ENCODE measurements around the gene CD300H. TPM values are rescaled to one million over a fixed set of nuclear protein-coding genes. Genes with fewer than 3 reads are reported as not detected.
"Not testable (repeated sequence)": the region's sequence is repeated elsewhere in the genome, so short reads cannot be mapped to it uniquely, and the experiment has no call there.

The CD300H gene
- polyA plus RNA-seq, 3 donors, result 57.9 to 148 (median 84.7) TPM

DNA sequence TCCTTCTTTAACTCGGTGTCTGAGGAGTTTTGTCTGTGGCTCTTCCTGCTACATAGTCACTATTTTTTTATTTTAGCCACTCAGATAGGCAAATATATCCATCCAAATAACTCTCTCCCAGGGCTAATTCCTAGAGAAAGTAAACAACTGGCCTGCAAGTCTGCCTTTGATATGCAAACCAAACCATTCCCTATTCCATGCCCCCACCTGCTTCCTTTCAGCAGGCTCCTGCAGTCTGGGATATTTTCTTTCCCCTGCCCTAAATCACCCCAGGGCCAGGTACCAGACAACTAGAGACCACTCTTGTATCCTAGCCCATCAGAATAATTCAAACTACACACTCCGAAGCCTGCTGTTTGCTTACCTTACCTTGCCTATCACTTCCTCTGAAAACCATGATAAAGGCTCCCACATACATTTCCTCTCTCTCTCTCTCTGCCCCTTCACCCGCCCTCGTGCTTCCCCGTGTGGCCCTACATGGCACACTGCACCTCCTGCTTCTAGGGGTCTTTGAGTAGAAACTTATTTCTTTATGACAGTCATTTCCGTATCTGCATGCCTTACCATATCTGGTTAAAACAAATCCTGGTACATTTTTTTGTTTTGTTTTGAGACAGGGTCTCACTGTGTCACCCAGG, 8.3 kb downstream of the CD300H start:
- Mint-ChIP-seq H3K4me3 (peak overlapping the region in 1 of 2 donors; percentile 79), H3K27ac (peak overlapping the region in 6 of 7 donors; percentile 0 to 94 (median 86))

DNA sequence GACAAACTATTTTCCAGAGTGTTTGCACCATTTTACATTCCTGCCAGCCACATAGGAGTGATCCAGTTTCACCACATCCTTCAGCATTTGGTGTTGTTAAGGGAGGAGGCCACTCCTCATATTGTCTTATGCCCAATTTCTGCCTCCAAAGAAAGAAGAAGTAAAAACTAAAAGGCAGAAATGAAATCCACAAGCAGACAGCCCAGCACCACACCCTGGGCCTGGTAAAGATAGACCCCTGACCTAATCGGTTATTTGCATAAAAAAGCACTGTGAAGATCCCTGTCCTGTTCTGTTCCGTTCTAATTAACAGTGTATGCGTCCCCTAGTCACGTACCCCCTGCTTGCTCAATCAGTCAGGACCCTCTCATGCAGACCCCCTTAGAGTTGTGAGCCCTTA, 8.9 kb downstream of the CD300H start:
- intact Hi-C loops (cut with micrococcal nuclease); H3K9me3 ChIP-seq (replicated peaks in 1 of 2; ENCODE audit: control insufficient read depth in 1 of 2, insufficient read depth in 1 of 2, low read length in 2 of 2); H3K9me3 Mint-ChIP-seq; H3K27me3 ChIP-seq (ENCODE audit: control insufficient read depth in 2 of 2, insufficient read depth in 2 of 2, low read length in 2 of 2); H3K79me2 ChIP-seq (ENCODE audit: insufficient read depth, low read length); H2AFZ ChIP-seq (ENCODE audit: insufficient read depth, low read depth, low read length, poor library complexity, severe bottlenecking); H3K27me3 Mint-ChIP-seq (ENCODE audit: low read depth in 3 of 3); H3K9ac ChIP-seq (ENCODE audit: insufficient read depth, low read length, poor library complexity, severe bottlenecking); DNase-seq: not testable (repeated sequence)
- Histone ChIP-seq H4K20me1 (ENCODE audit: insufficient read depth, low read length) (peaks cover 18% of the 10 kb centered on the region), H3K4me2 (replicated peaks; ENCODE audit: extremely low read depth, low read length, poor library complexity, severe bottlenecking) (peak overlapping the region; percentile 30), H3K36me3 (replicated peaks in 1 of 2; ENCODE audit: control insufficient read depth in 1 of 2, insufficient read depth in 2 of 2, low read length in 2 of 2) (peaks cover 0 to 25% of the 10 kb centered on the region in 2 donors), H3K4me1 (ENCODE audit: control insufficient read depth in 1 of 2, insufficient read depth in 2 of 2, low read length in 2 of 2) (peaks cover 52 to 70% of the 10 kb centered on the region in 2 donors), H3K27ac (ENCODE audit: low read depth in 1 of 2, low read length in 2 of 2) (peak overlapping the region; percentile 43 to 77), H3K4me3 (replicated peaks in 1 of 3; ENCODE audit: low read depth in 2 of 3, low read length in 3 of 3) (peak overlapping the region in 1 of 3 experiments; percentile 31)
- WGBS (ENCODE audit: insufficient coverage), result 87% methylated on average over 3 of the region's 4 CpGs
- peak overlapping the region in 6 of 7 donors; percentile 0 to 94 (median 86) for H3K27ac Mint-ChIP-seq
- H3K4me3 Mint-ChIP-seq, result peak overlapping the region in 1 of 2 donors; percentile 79
- H3K4me1 Mint-ChIP-seq, result peaks cover 30% of the 10 kb centered on the region
- H3K36me3 Mint-ChIP-seq, result peaks cover 7 to 42% of the 10 kb centered on the region in 2 donors

More for the DNA sequence above, 8.3 kb downstream of the CD300H start:
- Histone ChIP-seq H3K4me1 (ENCODE audit: control insufficient read depth in 1 of 2, insufficient read depth in 2 of 2, low read length in 2 of 2) (peaks cover 52 to 76% of the 10 kb centered on the region in 2 donors), H3K9me3 (replicated peaks in 1 of 2; ENCODE audit: control insufficient read depth in 1 of 2, insufficient read depth in 1 of 2, low read length in 2 of 2) (no peaks in the 10 kb centered on the region), H3K4me3 (replicated peaks in 1 of 3; ENCODE audit: low read depth in 2 of 3, low read length in 3 of 3) (peak overlapping the region in 1 of 3 experiments; percentile 31), H3K27ac (ENCODE audit: low read depth in 1 of 2, low read length in 2 of 2) (peak overlapping the region; percentile 43 to 77), H3K9ac (ENCODE audit: insufficient read depth, low read length, poor library complexity, severe bottlenecking) (no peak overlapping the region), H4K20me1 (ENCODE audit: insufficient read depth, low read length) (peaks cover 22% of the 10 kb centered on the region), H3K36me3 (replicated peaks in 1 of 2; ENCODE audit: control insufficient read depth in 1 of 2, insufficient read depth in 2 of 2, low read length in 2 of 2) (peaks cover 0 to 31% of the 10 kb centered on the region in 2 donors), H3K4me2 (replicated peaks; ENCODE audit: extremely low read depth, low read length, poor library complexity, severe bottlenecking) (peak overlapping the region; percentile 30), H3K79me2 (ENCODE audit: insufficient read depth, low read length) (no peaks in the 10 kb centered on the region), H3K27me3 (ENCODE audit: control insufficient read depth in 2 of 2, insufficient read depth in 2 of 2, low read length in 2 of 2) (no peaks in the 10 kb centered on the region), H2AFZ (ENCODE audit: insufficient read depth, low read depth, low read length, poor library complexity, severe bottlenecking) (no peak overlapping the region)
- Mint-ChIP-seq H3K9me3 (peaks cover 0 to 7% (median 0%) of the 10 kb centered on the region in 7 donors), H3K27me3 (ENCODE audit: low read depth in 3 of 3) (peaks cover 0 to 9% (median 6%) of the 10 kb centered on the region in 3 donors), H3K4me1 (peaks cover 30% of the 10 kb centered on the region), H3K36me3 (peaks cover 10 to 46% of the 10 kb centered on the region in 2 donors)
- no peak for DNase-seq
- intact Hi-C loops (cut with micrococcal nuclease), result no loop called here
- WGBS (ENCODE audit: insufficient coverage), result 48% methylated on average over 2 of the region's 6 CpGs
- TF ChIP-seq, protein P1, sequence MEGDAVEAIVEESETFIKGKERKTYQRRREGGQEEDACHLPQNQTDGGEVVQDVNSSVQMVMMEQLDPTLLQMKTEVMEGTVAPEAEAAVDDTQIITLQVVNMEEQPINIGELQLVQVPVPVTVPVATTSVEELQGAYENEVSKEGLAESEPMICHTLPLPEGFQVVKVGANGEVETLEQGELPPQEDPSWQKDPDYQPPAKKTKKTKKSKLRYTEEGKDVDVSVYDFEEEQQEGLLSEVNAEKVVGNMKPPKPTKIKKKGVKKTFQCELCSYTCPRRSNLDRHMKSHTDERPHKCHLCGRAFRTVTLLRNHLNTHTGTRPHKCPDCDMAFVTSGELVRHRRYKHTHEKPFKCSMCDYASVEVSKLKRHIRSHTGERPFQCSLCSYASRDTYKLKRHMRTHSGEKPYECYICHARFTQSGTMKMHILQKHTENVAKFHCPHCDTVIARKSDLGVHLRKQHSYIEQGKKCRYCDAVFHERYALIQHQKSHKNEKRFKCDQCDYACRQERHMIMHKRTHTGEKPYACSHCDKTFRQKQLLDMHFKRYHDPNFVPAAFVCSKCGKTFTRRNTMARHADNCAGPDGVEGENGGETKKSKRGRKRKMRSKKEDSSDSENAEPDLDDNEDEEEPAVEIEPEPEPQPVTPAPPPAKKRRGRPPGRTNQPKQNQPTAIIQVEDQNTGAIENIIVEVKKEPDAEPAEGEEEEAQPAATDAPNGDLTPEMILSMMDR (IDR thresholded peaks at IDR 0.05), result no peak
